GM18858 (cell line): ENCODE data around the gene BCL3.
A peak's percentile ranks its signal among the peaks of the same experiment; 100 is the strongest.

ENCODE experiments used
- ATAC-seq: cut with Tn5 transposase; IDR thresholded peaks from one replicate; pipeline ENCODE4 v1.9.1; 2021; ENCODE audit not compliant: unreplicated experiment

The BCL3 gene

GRCh38 chr19:44741258-44741731 lies 7.2 kb upstream of the BCL3 start:
- no peak for ATAC-seq

GRCh38 chr19:44741841-44742329 lies 6.6 kb upstream of the BCL3 start:
- ATAC-seq: no peak

- ATAC-seq: no peak
Measured at GRCh38 chr19:44742330-44743061, 6.0 kb upstream of the BCL3 start.

GRCh38 chr19:44744871-44745332 lies 3.6 kb upstream of the BCL3 start:
- no peak for ATAC-seq

GRCh38 chr19:44745341-44745831 lies 3.1 kb upstream of the BCL3 start:
- ATAC-seq: no peak

GRCh38 chr19:44745887-44746600 lies 2.5 kb upstream of the BCL3 start:
- no peak for ATAC-seq

GRCh38 chr19:44746616-44746945 lies 1.9 kb upstream of the BCL3 start:
- ATAC-seq: no peak

- ATAC-seq: no peak
Measured at GRCh38 chr19:44746946-44747738, 1.4 kb upstream of the BCL3 start.

- ATAC-seq: no peak
Measured at GRCh38 chr19:44747739-44748425, 626 bp upstream of the BCL3 start.

GRCh38 chr19:44749292-44749691 lies 784 bp downstream of the BCL3 start:
- ATAC-seq: no peak

- no peak for ATAC-seq
Measured at GRCh38 chr19:44749994-44750393, 1.5 kb downstream of the BCL3 start.

GRCh38 chr19:44752123-44752815 lies 3.8 kb downstream of the BCL3 start:
- ATAC-seq: no peak

- peak; percentile 65 for ATAC-seq
Measured at GRCh38 chr19:44752816-44753625, 4.5 kb downstream of the BCL3 start.

GRCh38 chr19:44753626-44753931 lies 5.1 kb downstream of the BCL3 start:
- no peak for ATAC-seq

GRCh38 chr19:44753932-44754749 lies 5.6 kb downstream of the BCL3 start:
- ATAC-seq: no peak

- ATAC-seq: no peak
Measured at GRCh38 chr19:44754750-44755080, 6.2 kb downstream of the BCL3 start.

GRCh38 chr19:44755219-44755618 lies 6.7 kb downstream of the BCL3 start:
- ATAC-seq: no peak

GRCh38 chr19:44756089-44756562 lies 7.6 kb downstream of the BCL3 start:
- no peak for ATAC-seq
